GM12878 (cell line): ENCODE measurements around the gene C12orf43. TPM values are rescaled to one million over a fixed set of nuclear protein-coding genes. Genes with fewer than 3 reads are reported as not detected.

Source experiments
- ATAC-seq: fragments of 200-7000 bp; cut with Tn5 transposase; 3 replicates; pipeline ENCODE4 v1.9.1; 2020; ENCODE audit warnings: mild to moderate bottlenecking, moderate library complexity
- BruUV-seq: library from RNA; stranded (reverse); fragments of 400-500 nt; replicated peaks from 2 replicates; lab custom pipeline; 2021; lab: Mats Ljungman, UMichigan
- CTCF ChIA-PET: fragments of 300-600 bp; sonication (Branson Sonifier 250); formaldehyde crosslinking; extraction: SDS; loops from one replicate; lab custom pipeline; 2021; ENCODE audit warnings: inconsistent platforms; lab: Yijun Ruan, JAX
- POLR2A ChIA-PET: fragments of 350-600 bp; formaldehyde crosslinking; extraction: SDS; loops from one replicate; lab custom pipeline; 2021; ENCODE audit warnings: inconsistent platforms; lab: Charles Lee
- RAD21 ChIA-PET: fragments of 300-600 bp; sonication (Branson Sonifier 250); formaldehyde crosslinking; loops from one replicate; lab custom pipeline; 2023; ENCODE audit warnings: antibody characterized with exemption; ENCODE audit not compliant: unreplicated experiment; lab: Charles Lee
- SMC1A ChIA-PET: fragments of 300-600 bp; sonication (Branson Sonifier 250); formaldehyde crosslinking; loops from one replicate; lab custom pipeline; 2023; ENCODE audit not compliant: unreplicated experiment, uncharacterized antibody; lab: Charles Lee
- DNase-seq: peaks from one replicate; pipeline ENCODE4 v3.0.0-alpha.2; 2011; ENCODE audit warnings: low read depth, low spot score
- FAIRE-seq: peaks from 3 replicates; lab custom pipeline; 2011; peaks lifted over from hg19 to GRCh38; lab: Jason Lieb, UNC
- H2AFZ ChIP-seq: 2 replicates; pipeline ENCODE4 v1.6.0; 2011; ENCODE audit warnings: low read depth, low read length, control low read depth; ENCODE audit not compliant: control insufficient read depth
- H3K27ac ChIP-seq: 2 replicates; pipeline ENCODE4 v1.5.1; 2011; ENCODE audit warnings: control low read depth; ENCODE audit not compliant: control insufficient read depth, insufficient read depth
- H3K27me3 ChIP-seq, 2 experiments: replicated peaks in 1 of 2; 2 replicates each; pipeline versions ENCODE4 v1.6.0 to v1.6.1; 2011; ENCODE audit warnings: low read length in 1 of 2; ENCODE audit not compliant: control insufficient read depth in 2 of 2, insufficient read depth in 2 of 2
- H3K36me3 ChIP-seq, 2 experiments: 2 replicates each; pipeline ENCODE4 v1.5.1; 2011; ENCODE audit warnings: low read length in 1 of 2; ENCODE audit not compliant: control insufficient read depth in 2 of 2, insufficient read depth in 2 of 2
- H3K4me1 ChIP-seq: 2 replicates; pipeline ENCODE4 v1.6.1; 2011; ENCODE audit warnings: mild to moderate bottlenecking, low read length, moderate library complexity, mixed read lengths; ENCODE audit not compliant: control insufficient read depth, insufficient read depth
- H3K4me2 ChIP-seq: 2 replicates; pipeline ENCODE4 v1.6.0; 2011; ENCODE audit warnings: control low read depth; ENCODE audit not compliant: control insufficient read depth, insufficient read depth
- H3K4me3 ChIP-seq: fragments of 200-600 bp; sonication (generic); 2 replicates; pipeline ENCODE4 v1.5.1; 2016
- H3K79me2 ChIP-seq: 2 replicates; pipeline ENCODE4 v1.6.0; 2011; ENCODE audit warnings: low read length; ENCODE audit not compliant: control insufficient read depth, insufficient read depth
- H3K9ac ChIP-seq: 2 replicates; pipeline ENCODE4 v1.8.0; 2011; ENCODE audit warnings: low read length, control low read depth, mixed read lengths; ENCODE audit not compliant: control insufficient read depth, insufficient read depth
- H3K9me3 ChIP-seq: replicated peaks from 3 replicates; pipeline ENCODE4 v1.5.1; 2011; ENCODE audit warnings: mild to moderate bottlenecking, low read length; ENCODE audit not compliant: control insufficient read depth, insufficient read depth
- H4K20me1 ChIP-seq: 2 replicates; pipeline ENCODE4 v1.6.0; 2011; ENCODE audit not compliant: control insufficient read depth, insufficient read depth
- ASH2L ChIP-seq: fragments of 300-600, 200-600 bp; sonication (generic); IDR thresholded peaks from 2 replicates; pipeline ENCODE4 v1.6.1; 2017; ENCODE audit warnings: low read depth, mild to moderate bottlenecking, borderline replicate concordance
- HCFC1 ChIP-seq: fragments of 150-350 bp; IDR thresholded peaks from 2 replicates; pipeline ENCODE4 v1.6.1; 2014; ENCODE audit warnings: low read length
- IKZF2 ChIP-seq, 2 experiments: fragments of 450-650 bp; IDR thresholded peaks; 2 replicates each; pipeline ENCODE4 v1.6.1; 2017; ENCODE audit warnings: mild to moderate bottlenecking in 2 of 2, moderate library complexity in 2 of 2
- JUNB ChIP-seq: IDR thresholded peaks from 2 replicates; pipeline ENCODE4 v1.6.1; 2016; ENCODE audit warnings: antibody characterized with exemption, mild to moderate bottlenecking
- KAT2A ChIP-seq: conservative IDR thresholded peaks from 2 replicates; pipeline ENCODE4 v1.6.1; 2011; ENCODE audit warnings: low read depth, low read length; ENCODE audit not compliant: control insufficient read depth
- MEF2A ChIP-seq: IDR thresholded peaks from 2 replicates; pipeline ENCODE4 v1.6.1; 2011; ENCODE audit warnings: low read depth, mild to moderate bottlenecking, low read length, moderate library complexity; ENCODE audit not compliant: insufficient read depth
- MEF2B ChIP-seq: fragments of 450-650 bp; IDR thresholded peaks from 2 replicates; pipeline ENCODE4 v1.6.1; 2018; ENCODE audit warnings: mild to moderate bottlenecking, moderate library complexity; ENCODE audit not compliant: partially characterized antibody, poor library complexity, severe bottlenecking
- NFYA ChIP-seq: IDR thresholded peaks from 2 replicates; pipeline ENCODE4 v1.6.1; 2011; ENCODE audit warnings: low read depth, mild to moderate bottlenecking, low read length, improper control_type of control experiment, borderline replicate concordance
- POLR2AphosphoS5 ChIP-seq: IDR thresholded peaks from 2 replicates; pipeline ENCODE4 v1.6.1; 2011; ENCODE audit warnings: mild to moderate bottlenecking, low read length, inconsistent platforms
- SREBF1 ChIP-seq: IDR thresholded peaks from 2 replicates; pipeline ENCODE4 v1.6.1; 2012; ENCODE audit warnings: mild to moderate bottlenecking, low read length
- SREBF2 ChIP-seq: IDR thresholded peaks from 2 replicates; pipeline ENCODE4 v1.6.1; 2012; ENCODE audit warnings: mild to moderate bottlenecking, low read length
- ZBTB11 ChIP-seq: fragments of 450-650 bp; formaldehyde crosslinking; IDR thresholded peaks from 2 replicates; pipeline ENCODE4 v1.5.0; 2022; ENCODE audit warnings: mild to moderate bottlenecking, missing genetic modification characterization
- WGBS: methylation state at CpG from one replicate; pipeline ENCODE4 v1.1.6; 2016; ENCODE audit warnings: low lambda C conversion rate; ENCODE audit not compliant: insufficient replicate concordance, insufficient coverage; ENCODE audit errors: missing lambda C conversion rate; 5-methylcytosine and 5-hydroxymethylcytosine counted together
- in situ Hi-C: fragments of 300-500 bp; cut with MboI; formaldehyde crosslinking; loops from 9 replicates; pipeline ENCODE4 v1.14.3; 2018; ENCODE audit warnings: mixed read lengths
- intact Hi-C: fragments of 100-400 bp; cut with micrococcal nuclease; formaldehyde crosslinking; loops from one replicate; pipeline ENCODE4 v1.14.2; 2022; ENCODE audit not compliant: unreplicated experiment
- polyA plus RNA-seq, 11 experiments: library from polyadenylated mRNA; depleted of rRNA in 4 of 11; unstranded in 6 of 11; stranded (reverse) in 5 of 11; fragments of >200 nt; fragmentation: Nextera tagmentation in 4 of 11; fragmentation: Illumina TruSeq in 1 of 11; extraction: Ambion mirVana in 4 of 11; extraction: Trizol in 1 of 11; gene quantifications; 1 replicate in 1 of 11; 2 replicates in 10 of 11; pipeline versions ENCODE4 v1.2.1 to v1.2.3, GENCODE V29; 2011 to 2016; ENCODE audit warnings: inconsistent platforms in 2 of 11, missing spikeins in 2 of 11, low read depth in 1 of 11
- total RNA-seq, 4 experiments: library from RNA; depleted of rRNA in 3 of 4; stranded (reverse); fragments of >200 nt in 3 of 4; fragmentation: Illumina TruSeq in 1 of 4; extraction: Trizol in 1 of 4; gene quantifications; 2 replicates each; pipeline versions ENCODE4 v1.2.1 to v1.2.3, GENCODE V29; 2013 to 2021
- TF ChIP-seq, protein P1 (sequence below): fragments of 450-650 bp; conservative IDR thresholded peaks from 2 replicates; pipeline ENCODE4 v1.6.1; 2017; ENCODE audit warnings: mild to moderate bottlenecking, moderate library complexity

Gene C12orf43
- total and polyA plus RNA-seq, 10 of the 15 experiments (the other 5 are each of a cell fraction or from before 2014, with no cell fraction given), result 7.5 to 30.8 (median 21.3) TPM

DNA sequence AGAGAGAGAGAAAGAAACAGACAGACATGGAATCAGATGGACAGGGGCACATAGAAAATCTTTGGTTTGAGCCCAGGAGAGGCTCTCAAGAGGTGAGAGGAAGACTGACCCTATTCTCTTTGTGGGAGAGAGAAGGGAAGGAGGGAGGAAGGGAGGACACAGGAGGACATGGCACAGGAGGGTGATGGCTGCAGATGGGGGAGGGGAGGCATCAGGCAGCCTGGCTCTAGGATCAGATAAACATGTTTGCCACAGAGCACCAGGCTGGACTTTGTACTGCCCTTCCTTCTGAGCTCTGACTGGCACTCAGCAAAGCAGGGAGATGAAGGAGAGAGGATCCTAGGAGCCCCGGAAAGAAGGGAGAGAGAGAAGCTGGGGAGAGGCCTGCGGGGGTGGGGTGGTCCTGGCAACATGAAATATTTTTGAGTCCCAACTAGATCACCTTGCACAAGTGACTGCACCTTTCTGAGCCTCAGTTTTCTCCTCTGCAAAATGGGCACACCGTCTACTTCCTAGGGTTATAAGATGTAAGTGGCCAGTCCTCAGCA is 31.9 kb downstream of the C12orf43 start:
- 37% methylated on average over 3 of the region's 3 CpGs for WGBS
- ChIA-PET CTCF (interaction anchor here (0.6 to 1.4 kb wide), 3 partner anchors 12 to 403 kb away, joined by 4 to 5 read pairs (median 4); partner anchors contain the start of gene POP5), SMC1A (interaction anchor here (0.6 to 2.0 kb wide), 4 partner anchors 8 to 348 kb away, joined by 3 to 6 read pairs (median 3); no protein-coding TSS in a partner anchor), POLR2A (interaction anchor here (0.8 to 1.4 kb wide), 2 partner anchors 93 to 342 kb away, joined by 3 read pairs; no protein-coding TSS in a partner anchor), RAD21 (interaction anchor here (0.7 kb wide), 1 partner anchor 21 kb away, joined by 4 read pairs; no protein-coding TSS in a partner anchor)
- Histone ChIP-seq H3K79me2 (no peaks in the 10 kb centered on the region), H3K9ac (no peak overlapping the region), H3K4me3 (no peak overlapping the region), H3K9me3 (no peaks in the 10 kb centered on the region), H3K36me3 (no peaks in the 10 kb centered on the region), H3K27me3 (no peaks in the 10 kb centered on the region), H3K27ac (no peak overlapping the region), H2AFZ (peak overlapping the region; percentile 25; the same call in 1 of the 2 replicates), H3K4me2 (no peak overlapping the region), H4K20me1 (no peaks in the 10 kb centered on the region), H3K4me1 (no peaks in the 10 kb centered on the region)
- no peak; the same call in 2 of the 3 replicates for ATAC-seq
- no peak for DNase-seq
- intact Hi-C loops (no loop called here), in situ Hi-C loops (no loop called here)
- FAIRE-seq, result no peak
- TF ChIP-seq, protein P1, sequence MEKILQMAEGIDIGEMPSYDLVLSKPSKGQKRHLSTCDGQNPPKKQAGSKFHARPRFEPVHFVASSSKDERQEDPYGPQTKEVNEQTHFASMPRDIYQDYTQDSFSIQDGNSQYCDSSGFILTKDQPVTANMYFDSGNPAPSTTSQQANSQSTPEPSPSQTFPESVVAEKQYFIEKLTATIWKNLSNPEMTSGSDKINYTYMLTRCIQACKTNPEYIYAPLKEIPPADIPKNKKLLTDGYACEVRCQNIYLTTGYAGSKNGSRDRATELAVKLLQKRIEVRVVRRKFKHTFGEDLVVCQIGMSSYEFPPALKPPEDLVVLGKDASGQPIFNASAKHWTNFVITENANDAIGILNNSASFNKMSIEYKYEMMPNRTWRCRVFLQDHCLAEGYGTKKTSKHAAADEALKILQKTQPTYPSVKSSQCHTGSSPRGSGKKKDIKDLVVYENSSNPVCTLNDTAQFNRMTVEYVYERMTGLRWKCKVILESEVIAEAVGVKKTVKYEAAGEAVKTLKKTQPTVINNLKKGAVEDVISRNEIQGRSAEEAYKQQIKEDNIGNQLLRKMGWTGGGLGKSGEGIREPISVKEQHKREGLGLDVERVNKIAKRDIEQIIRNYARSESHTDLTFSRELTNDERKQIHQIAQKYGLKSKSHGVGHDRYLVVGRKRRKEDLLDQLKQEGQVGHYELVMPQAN, result no peak
- TF ChIP-seq MEF2B, result no peak
- no peak for TF ChIP-seq HCFC1
- TF ChIP-seq ZBTB11, result no peak
- TF ChIP-seq KAT2A, result no peak
- TF ChIP-seq MEF2A, result no peak
- TF ChIP-seq IKZF2 (IDR thresholded peaks at IDR 0.05), result no peak
- no peak for TF ChIP-seq SREBF1
- no peak for TF ChIP-seq ASH2L
- no peak for TF ChIP-seq JUNB
- no peak for TF ChIP-seq SREBF2
- TF ChIP-seq POLR2AphosphoS5, result no peak
- TF ChIP-seq NFYA, result no peak
- no TSS peak for BruUV-seq
